HG03159 (cell line): ENCODE data around the gene MLH1.
"Not testable (repeated sequence)": the region's sequence is repeated elsewhere in the genome, so short reads cannot be mapped to it uniquely, and the experiment has no call there.

Experiments
- ATAC-seq: cut with Tn5 transposase; IDR thresholded peaks from one replicate; pipeline ENCODE4 v1.9.1; 2021; ENCODE audit warnings: mild to moderate bottlenecking, moderate library complexity; ENCODE audit not compliant: unreplicated experiment

The MLH1 gene

DNA sequence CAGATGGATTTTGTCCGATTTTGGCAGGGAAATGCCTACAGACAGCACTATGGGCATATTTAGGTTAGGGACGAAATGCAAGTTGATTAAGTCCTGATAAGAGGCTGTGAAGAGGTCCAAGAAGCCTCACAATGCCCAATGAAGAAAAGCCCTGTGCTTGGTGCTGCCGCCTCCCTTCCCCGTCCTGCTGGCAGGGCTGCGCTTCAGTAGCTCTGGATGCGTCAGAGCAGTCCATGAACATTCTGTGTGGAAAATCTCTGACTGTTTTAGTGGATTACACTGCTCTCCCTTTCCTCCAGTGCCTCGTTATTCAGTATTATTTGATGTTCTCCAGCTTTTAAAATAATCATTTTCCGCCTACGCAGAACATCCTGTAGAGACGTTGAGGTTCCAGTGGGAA lies 39.6 kb downstream of the MLH1 start:
- ATAC-seq, result no peak

DNA sequence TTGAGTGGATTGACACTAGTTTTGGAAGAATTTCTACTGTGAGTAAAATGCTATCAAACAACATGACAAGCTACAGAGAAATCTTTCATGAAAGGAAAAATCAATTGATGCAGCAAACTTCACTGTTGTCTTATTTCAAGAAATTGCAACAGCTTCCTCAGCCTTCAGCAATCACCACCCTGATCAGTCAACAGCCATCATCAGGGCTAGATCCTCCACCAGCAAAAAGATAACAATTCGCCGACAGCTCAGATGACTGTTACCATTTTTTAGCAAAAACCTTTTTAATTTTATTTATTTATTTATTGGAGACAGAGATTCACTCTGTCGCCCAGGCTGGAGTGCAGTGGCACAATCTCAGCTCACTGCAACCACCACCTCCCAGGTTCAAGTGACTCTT lies 44.0 kb downstream of the MLH1 start:
- no peak for ATAC-seq

DNA sequence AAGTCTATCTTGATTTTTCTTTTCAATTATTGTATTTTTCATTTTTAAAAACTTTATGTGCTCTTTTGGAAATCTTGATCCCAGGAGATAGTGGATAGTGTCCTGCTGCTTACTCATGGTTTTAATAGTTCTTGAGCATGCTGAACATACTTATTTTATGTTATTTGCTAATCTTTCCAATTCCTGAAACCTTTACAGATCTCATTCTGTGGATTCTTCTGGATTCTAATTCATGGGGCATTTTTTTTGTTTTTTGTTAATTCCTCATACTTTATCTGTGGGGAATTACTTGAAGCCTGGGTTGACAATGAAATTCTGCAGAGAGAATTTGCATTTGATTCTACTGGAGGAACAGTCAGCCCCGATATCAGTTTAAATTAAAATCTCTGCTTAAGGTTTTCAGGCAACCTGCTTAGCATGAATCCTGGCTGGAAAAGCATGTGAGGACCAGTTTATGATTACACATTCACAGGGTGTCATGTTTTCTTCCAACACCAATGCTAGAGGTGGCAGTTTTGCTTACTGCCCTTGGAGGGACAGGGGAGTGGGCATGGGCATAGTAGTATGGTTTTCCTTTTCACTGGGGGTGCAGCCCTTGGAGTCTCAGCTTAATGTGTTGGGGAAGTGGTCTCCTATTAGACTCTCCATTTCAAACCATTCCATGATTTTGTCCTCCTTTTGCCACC lies 46.0 kb downstream of the MLH1 start:
- no peak for ATAC-seq

DNA sequence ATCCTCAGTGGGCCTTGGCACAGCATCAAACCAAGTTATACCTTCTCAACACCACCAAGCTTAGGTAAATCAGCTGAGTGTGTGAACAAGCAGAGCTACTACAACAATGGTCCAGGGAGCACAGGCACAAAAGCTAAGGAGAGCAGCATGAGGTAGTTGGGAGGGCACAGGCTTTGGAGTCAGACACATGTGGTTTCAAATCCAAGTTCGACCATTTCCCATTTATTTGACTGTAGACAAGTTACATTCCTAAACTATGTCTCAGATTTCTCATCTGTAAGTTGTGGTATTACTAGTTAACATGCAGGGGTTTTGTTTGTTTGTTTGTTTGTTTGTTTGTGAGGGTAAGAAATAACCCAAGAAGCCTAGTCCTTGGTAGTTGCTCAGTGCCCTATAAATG lies 46.9 kb downstream of the MLH1 start:
- ATAC-seq, result no peak

DNA sequence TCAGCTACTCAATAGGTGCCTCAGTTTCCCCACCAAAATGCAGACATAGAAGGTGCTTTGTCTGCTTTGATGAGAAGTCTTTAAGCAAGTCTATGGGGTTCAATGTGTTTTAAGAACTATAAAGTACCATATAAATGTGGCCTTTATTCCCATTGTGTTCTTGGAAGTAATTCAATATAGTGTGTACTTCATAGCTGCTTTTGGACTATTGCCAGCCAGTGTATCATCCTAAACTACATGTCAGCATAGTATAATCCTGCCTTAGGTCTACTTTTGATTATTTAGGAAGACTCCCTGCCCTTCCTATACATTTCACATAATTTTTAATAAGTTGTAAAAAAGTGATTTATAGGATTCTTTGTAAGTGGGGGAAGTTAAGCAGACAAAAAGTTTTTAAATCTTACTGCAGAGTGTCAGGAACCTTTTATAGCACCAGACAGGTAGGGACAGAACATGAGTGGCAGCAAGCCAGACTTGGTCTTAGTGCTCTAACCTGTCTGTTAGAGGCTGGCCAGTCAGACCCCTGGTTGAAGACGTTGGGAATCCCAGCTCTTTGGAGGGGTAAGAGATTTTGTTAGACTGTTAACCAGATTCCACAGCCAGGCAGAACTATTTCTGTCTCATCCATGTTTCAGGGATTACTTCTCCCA lies 48.4 kb downstream of the MLH1 start:
- ATAC-seq, result no peak

DNA sequence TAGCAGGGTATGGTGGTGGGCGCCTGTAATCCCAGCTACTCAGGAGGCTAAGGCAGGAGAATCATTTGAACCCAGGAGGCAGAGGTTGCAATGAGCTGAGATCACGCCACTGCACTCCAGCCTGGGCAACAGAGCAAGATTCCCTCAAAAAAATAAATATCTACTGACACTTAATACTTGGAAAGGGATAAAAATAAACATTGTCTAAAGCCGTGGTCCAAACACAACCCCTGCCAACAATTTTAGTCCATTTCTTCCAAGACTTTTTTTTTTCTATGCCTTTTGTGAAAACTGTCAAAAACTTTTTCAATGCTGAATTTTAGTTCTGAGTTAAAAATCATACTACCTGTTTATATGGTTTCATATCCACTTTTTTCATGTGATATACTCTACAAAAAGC lies 49.4 kb downstream of the MLH1 start:
- not testable (repeated sequence) for ATAC-seq

DNA sequence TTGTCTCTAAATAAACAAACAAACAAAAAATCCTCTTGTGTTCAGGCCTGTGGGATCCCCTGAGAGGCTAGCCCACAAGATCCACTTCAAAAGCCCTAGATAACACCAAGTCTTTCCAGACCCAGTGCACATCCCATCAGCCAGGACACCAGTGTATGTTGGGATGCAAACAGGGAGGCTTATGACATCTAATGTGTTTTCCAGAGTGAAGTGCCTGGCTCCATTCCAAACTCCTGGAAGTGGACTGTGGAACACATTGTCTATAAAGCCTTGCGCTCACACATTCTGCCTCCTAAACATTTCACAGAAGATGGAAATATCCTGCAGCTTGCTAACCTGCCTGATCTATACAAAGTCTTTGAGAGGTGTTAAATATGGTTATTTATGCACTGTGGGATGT lies 57.0 kb downstream of the MLH1 start:
- ATAC-seq, result no peak

DNA sequence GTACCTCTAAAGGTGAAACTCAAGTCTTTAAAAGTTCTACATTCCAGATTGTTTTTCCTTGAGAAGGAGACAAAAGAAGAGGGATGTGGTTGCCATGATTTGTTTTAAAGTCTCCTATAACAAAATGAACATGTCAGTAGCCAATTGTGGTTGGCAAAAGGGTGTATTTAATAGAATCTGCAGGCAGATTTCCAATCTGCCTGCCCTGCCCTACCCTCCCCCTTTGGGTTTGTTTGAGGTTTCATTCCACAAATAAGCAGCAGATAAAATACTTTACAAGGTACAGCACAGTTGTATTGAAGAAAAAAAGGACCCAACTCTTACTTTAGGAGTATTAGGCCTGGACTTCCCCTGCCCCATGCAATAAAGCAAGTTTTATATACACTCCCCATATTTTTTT lies 59.5 kb downstream of the MLH1 start:
- ATAC-seq, result no peak

DNA sequence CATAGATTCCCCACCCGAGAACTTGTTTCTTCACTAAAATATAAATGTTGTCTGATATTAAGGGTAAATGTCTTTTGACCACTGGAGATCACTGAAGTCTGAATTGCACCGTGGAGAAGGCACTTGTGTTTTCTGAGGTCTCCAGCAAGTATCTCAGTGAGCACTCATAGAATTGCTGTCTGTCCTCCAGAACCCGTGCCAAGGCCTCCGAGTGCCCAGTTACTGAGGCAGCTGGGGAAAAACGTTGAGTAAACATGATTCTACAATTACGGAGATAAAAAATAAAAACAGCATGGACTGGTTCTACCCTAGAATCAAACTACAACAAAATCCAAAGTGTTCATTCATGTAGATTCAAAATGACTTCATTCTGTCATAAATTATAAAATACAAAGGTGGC lies 60.0 kb downstream of the MLH1 start:
- ATAC-seq, result no peak

DNA sequence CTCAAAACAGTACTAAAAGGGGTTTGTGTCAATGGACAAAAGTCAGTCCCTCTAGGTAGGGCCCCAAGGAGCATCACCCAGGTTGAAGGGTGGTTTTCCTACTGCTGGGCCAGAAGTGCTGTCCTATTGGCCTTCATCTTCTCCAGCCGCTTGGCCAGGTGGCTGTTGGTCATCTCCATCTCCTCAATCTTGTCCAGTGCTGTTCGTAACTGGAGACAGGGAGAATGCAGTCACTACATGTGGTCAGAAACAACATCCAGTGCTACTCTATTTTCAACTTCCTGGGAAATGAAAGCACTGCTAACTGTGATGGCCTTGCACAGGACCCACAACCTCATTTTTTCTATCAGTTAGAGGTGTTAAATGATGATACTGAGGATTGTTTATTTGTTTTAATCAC lies 60.4 kb downstream of the MLH1 start:
- ATAC-seq, result no peak

DNA sequence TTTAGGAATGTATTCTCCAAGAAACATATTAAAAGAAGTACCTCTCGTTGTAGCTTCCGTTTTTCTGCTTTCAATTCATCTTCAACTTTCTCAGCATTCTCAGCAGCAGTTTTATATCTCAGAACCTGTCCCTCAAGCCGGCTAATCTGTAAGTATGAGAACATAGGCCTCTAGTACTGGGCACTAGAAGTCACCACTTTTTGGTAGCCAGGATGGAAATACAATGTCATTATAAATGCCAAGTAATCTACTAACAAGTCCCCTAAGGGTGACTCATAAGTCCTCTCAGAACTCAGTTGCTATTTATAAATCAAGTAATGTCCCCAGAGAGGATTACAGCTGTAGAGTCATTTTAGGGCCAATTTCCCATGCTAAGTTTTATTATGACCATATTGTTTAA lies 61.1 kb downstream of the MLH1 start:
- peak; percentile 83 for ATAC-seq

DNA sequence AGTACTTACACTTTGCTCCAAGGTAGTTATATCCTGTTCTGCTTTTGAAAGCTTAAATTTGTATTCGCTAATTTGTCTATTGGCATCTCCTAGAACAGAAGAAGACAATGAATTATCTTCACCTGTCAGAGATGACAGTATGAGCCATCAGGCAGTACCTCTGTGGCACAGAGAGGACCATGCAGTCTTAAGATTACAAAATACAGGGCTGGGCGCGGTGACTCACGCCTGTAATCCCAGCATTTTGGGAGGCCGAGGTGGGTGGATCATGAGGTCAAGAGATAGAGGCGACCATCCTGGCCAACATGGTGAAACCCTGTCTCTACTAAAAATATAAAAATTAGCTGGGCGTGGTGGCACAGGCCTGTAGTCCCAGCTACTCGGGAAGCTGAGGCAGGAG lies 61.8 kb downstream of the MLH1 start:
- ATAC-seq, result not testable (repeated sequence)

DNA sequence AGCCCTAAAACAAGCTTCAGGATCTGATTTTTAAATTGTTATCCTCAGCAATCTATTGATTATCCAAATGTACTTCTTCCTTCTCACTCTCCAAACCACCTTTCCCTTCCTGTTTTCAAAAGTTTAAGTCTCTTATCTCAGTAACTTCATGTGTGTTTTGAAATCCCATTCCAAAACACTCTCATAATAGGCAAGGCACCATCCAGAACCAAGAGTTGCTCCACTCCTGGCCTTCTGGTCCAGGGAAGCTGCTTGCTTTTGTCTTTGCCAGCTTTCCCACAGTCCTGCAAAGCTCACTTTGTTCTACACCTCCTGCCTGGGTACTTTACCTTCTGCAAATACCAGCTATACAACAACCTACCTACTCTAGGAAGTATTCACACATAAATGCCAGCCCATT lies 63.5 kb downstream of the MLH1 start:
- ATAC-seq, result no peak

DNA sequence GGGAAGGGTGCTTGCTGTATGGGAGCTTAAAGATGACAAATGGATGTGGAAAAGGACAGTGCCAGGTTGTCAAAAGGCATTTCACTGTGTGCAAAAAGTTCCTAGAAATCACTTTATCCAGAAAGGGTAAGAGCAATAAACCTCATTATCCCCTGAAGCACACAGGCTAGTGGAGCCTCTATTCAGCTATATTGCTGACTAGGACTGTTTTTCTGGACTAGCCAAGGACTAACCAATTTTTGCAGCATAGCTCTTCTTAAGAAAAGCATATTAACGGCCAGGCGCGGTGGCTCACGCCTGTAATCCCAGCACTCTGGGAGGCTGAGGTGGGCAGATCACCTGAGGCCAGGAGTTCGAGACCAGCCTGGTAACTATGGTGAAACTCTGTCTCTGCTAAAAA lies 64.8 kb downstream of the MLH1 start:
- no peak for ATAC-seq

DNA sequence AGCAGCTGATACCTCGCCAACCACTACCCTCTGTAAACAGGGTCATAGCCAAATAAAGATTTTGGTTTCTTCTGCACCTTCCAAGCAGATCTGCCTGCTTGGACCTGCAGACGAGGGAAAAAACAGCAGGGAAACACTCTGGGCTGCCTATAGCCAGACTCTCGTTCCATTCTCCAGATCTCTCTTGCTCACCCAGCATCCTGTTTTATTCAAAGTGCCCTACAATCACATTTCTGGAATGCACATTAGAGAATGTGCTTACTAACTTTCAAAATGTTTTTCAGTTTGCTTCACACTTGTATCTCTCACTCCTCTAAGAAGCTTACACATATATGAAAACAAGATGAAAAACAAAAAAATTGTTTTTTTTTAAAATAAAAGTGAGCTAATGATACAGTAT lies 71.4 kb downstream of the MLH1 start:
- no peak for ATAC-seq

DNA sequence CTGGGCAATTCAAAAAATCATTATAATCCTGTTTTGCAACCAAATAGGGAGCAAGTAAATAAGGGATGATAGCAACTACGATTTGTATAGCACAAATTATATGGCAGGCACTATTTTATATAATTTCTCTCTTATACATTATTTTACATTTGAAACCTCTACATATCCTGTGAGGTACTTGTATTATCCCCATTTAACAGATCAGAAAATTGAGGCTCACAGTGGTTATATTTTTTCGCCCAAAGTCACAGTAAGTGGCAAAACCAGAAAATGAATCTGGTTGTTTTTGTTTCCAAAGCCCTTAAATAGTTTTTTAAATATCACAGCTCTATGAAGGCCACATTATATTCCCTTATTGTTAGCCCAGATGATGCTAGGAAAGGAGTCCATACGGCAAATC lies 74.3 kb downstream of the MLH1 start:
- no peak for ATAC-seq

DNA sequence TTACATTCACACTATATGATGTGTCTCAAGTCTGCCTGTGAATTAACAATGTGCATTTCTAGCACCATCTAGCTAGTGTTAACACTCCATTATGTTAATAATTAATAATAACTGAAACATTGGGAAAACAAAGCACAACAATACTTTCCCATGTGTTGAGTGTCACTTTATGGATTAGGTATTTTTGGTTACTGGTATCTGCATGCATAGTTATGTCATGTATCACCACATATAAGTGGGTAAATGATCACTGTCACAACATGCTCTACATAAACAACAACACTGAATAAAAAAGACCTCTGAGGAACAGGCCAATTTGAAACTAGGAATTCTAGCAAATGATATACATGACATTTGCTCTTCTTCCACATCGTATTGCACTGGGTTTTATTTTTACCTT lies 74.7 kb downstream of the MLH1 start:
- no peak for ATAC-seq

DNA sequence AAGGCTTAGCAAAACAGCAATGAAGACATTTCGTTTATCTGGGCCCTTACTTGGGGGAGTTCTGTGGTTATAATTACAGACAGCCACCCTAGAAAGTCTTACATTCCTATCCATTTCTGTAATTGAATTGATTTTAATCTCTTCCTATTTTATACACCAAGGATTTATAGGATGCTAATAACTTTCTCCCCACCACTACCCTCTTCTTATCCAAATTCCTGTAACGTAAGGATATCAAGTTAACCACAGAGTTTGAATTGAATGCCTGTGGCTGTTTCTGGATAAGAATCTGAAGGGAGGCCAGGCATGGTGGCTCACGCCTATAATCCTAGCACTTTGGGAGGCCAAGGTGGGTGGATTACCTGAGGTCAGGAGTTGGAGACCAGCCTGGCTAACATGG lies 78.6 kb downstream of the MLH1 start:
- no peak for ATAC-seq

DNA sequence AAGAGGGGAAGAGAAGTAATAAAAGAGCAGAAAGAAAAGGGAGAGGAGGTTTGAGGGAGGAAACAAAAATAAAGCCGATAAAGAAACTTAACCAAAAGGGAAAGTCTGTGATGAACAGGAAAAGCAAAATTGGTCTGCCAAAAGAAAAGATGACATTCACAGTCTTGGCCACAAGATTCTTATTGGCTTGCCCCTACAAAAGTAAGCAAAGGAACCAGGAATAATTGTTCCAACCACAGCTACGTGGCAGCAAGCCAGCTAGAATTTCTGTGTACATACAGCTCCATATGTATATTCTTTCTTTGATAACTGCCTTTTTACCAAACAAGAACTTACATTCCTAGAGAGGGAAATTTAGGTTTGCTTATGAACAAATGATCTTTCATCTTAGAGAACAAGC lies 79.6 kb downstream of the MLH1 start:
- no peak for ATAC-seq

DNA sequence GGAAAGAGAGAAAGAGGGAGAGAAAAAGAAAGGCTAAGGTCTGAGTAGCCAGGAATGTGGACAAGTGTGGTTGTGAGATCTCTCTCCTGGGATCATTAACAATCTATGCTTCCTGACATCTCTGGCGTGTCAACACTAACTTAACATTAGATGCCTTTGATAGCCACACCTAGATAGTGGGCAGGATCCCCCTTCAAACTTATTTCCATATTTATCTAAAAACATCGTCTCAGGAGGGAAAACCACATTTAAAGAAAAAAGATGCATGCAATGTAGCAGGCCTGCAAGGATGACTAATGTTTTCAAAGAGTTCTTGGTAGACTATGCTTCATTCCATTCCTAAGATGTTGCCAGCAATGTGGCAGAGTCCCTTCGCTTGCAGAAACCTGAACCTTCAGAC lies 80.9 kb downstream of the MLH1 start:
- no peak for ATAC-seq

DNA sequence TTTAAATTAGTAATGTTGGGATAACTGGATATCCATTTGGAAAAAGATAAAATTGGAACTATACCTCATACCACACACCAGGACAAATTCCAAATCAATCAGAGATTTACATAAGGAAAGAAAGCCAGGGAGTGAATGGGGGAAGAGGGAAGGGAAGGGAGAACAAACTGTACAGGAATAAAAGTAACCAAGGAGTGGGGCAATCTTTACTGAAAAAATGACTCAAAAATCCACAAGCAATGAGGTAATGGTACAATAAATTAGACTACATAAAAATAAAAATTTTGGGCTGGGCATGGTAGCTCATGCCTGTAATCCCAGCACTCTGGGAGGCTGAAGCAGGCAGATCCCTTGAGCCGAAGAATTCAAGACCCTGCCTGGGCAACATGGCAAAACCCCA lies 82.6 kb downstream of the MLH1 start:
- no peak for ATAC-seq

DNA sequence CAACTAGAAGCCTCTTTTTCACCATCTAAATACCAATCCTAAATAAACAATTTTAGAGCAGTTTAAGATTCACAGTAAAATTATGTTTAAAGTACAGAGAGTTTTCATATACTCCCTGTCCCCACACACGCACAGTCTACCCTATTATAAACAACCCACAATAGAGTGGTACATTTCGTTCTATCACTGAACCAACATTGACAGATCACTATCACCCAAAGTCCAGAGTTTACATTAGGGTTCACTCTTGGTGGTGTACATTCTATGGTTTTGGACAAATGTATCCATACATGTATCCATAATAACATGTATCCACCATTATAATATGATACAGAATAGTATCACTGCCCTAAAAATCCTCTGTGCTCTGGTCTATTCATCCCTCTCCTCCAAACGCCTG lies 89.0 kb downstream of the MLH1 start:
- no peak for ATAC-seq

DNA sequence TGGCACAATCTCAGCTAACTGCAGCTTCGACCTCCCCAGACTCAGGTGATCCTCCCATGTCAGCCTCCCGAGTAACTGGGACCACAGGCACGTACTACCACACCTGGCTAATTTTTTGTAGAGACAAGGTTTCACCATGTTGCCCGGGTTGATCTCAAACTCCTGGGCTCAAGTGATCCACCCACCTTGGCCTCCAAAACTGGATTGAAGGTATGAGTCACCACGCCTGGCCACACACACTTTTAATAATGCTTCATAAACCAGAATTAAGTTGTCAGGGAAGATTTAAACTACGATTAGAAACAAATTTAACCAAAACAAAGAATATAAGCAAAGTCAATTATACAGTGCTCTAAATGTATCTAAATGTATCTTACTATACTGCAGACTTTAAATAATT lies 93.6 kb downstream of the MLH1 start:
- ATAC-seq, result no peak
